Keratinocyte (primary cell): ENCODE results near the gene DIAPH1. TPM values are rescaled to one million over a fixed set of nuclear protein-coding genes. Genes with fewer than 3 reads are reported as not detected.

Source experiments
- DNase-seq: peaks from one replicate; pipeline ENCODE4 v3.0.0-alpha.2; 2011; ENCODE audit warnings: low read depth, missing footprints, low spot score
- FAIRE-seq: peaks from 2 replicates; lab custom pipeline; 2011; peaks lifted over from hg19 to GRCh38; lab: Jason Lieb, UNC
- H2AFZ ChIP-seq: 2 replicates; pipeline ENCODE4 v1.6.0; 2012; ENCODE audit warnings: low read length, control low read depth, inconsistent platforms; ENCODE audit not compliant: control insufficient read depth
- H3K27ac ChIP-seq: 2 replicates; pipeline ENCODE4 v1.5.1; 2011; ENCODE audit warnings: low read length; ENCODE audit not compliant: control insufficient read depth, insufficient read depth
- H3K27me3 ChIP-seq: 3 replicates; pipeline ENCODE4 v1.6.0; 2011; ENCODE audit warnings: low read length; ENCODE audit not compliant: control insufficient read depth, insufficient read depth; ENCODE audit errors: extremely low read depth
- H3K36me3 ChIP-seq, 2 experiments: 2 replicates in 1 of 2; 3 replicates in 1 of 2; pipeline ENCODE4 v1.5.1; 2011; ENCODE audit warnings: low read length in 2 of 2, mild to moderate bottlenecking in 1 of 2; ENCODE audit not compliant: control insufficient read depth in 2 of 2, insufficient read depth in 2 of 2; ENCODE audit errors: extremely low read depth in 1 of 2
- H3K4me1 ChIP-seq: 3 replicates; pipeline ENCODE4 v1.5.1; 2011; ENCODE audit warnings: low read length; ENCODE audit not compliant: control insufficient read depth, insufficient read depth; ENCODE audit errors: extremely low read depth
- H3K4me2 ChIP-seq: 3 replicates; pipeline ENCODE4 v1.6.0; 2011; ENCODE audit warnings: low read depth, low read length; ENCODE audit not compliant: control insufficient read depth, insufficient read depth; ENCODE audit errors: extremely low read depth
- H3K4me3 ChIP-seq, 3 experiments: fragments of 200-600 bp in 1 of 3; sonication (generic) in 1 of 3; 2 replicates in 2 of 3; 3 replicates in 1 of 3; pipeline ENCODE4 v1.5.1; 2011 to 2016; ENCODE audit warnings: low read length in 3 of 3, mild to moderate bottlenecking in 3 of 3, control low read depth in 2 of 3, inconsistent platforms in 1 of 3, low read depth in 1 of 3, mixed read lengths in 1 of 3, mixed run types in 1 of 3, moderate library complexity in 1 of 3; ENCODE audit not compliant: control insufficient read depth in 2 of 3, insufficient read depth in 2 of 3; ENCODE audit errors: extremely low read depth in 1 of 3
- H3K79me2 ChIP-seq: 2 replicates; pipeline ENCODE4 v1.6.0; 2012; ENCODE audit warnings: low read length; ENCODE audit not compliant: control insufficient read depth, insufficient read depth
- H3K9ac ChIP-seq: 3 replicates; pipeline ENCODE4 v1.6.0; 2011; ENCODE audit warnings: low read length; ENCODE audit not compliant: control insufficient read depth, insufficient read depth; ENCODE audit errors: extremely low read depth
- H3K9me1 ChIP-seq: 3 replicates; pipeline ENCODE4 v1.6.0; 2011; ENCODE audit warnings: low read length; ENCODE audit not compliant: control insufficient read depth, insufficient read depth; ENCODE audit errors: extremely low read depth
- H3K9me3 ChIP-seq: 2 replicates; pipeline ENCODE4 v1.5.1; 2012; ENCODE audit warnings: low read depth, low read length; ENCODE audit not compliant: control insufficient read depth
- H4K20me1 ChIP-seq: 3 replicates; pipeline ENCODE4 v1.6.0; 2011; ENCODE audit warnings: low read length; ENCODE audit not compliant: control insufficient read depth, insufficient read depth; ENCODE audit errors: extremely low read depth
- EZH2 ChIP-seq: IDR thresholded peaks from one replicate; pipeline ENCODE4 v1.6.1; 2012; ENCODE audit warnings: inconsistent platforms, mild to moderate bottlenecking, low read length, moderate library complexity
- dilution Hi-C: fragments of 300-500 bp; cut with MboI; formaldehyde crosslinking; loops from one replicate; pipeline ENCODE4 v1.7.0; 2020; ENCODE audit warnings: low sequenced_read_pairs; ENCODE audit not compliant: extremely low pct_ligation_motif_present
- polyA plus RNA-seq, 5 experiments: library from polyadenylated mRNA; depleted of rRNA in 3 of 5; stranded (reverse) in 3 of 5; stranded (forward) in 1 of 5; unstranded in 1 of 5; fragments of >200 nt; gene quantifications; 1 replicate in 1 of 5; 2 replicates in 3 of 5; 3 replicates in 1 of 5; pipeline versions ENCODE4 v1.2.1 to v1.2.3, GENCODE V29; 2011 to 2012; ENCODE audit warnings: missing spikeins in 2 of 5, low read depth in 1 of 5, low replicate concordance in 1 of 5
- TF ChIP-seq, protein P1 (sequence below), 3 experiments: IDR thresholded peaks in 1 of 3; conservative IDR thresholded peaks in 1 of 3; optimal IDR thresholded peaks in 1 of 3; 2 replicates in 2 of 3; 3 replicates in 1 of 3; pipeline versions ENCODE3 to v1.5.1; 2011; ENCODE audit warnings: low read length in 3 of 3, mild to moderate bottlenecking in 3 of 3, moderate library complexity in 2 of 3, control low read depth in 1 of 3, inconsistent platforms in 1 of 3; ENCODE audit not compliant: insufficient read depth in 2 of 3; ENCODE audit errors: extremely low read depth in 1 of 3

Gene DIAPH1
- polyA plus RNA-seq, 1 donor (not counting 4 experiments of a cell fraction or from before 2014, with no cell fraction given), result 72.0 TPM

DNA sequence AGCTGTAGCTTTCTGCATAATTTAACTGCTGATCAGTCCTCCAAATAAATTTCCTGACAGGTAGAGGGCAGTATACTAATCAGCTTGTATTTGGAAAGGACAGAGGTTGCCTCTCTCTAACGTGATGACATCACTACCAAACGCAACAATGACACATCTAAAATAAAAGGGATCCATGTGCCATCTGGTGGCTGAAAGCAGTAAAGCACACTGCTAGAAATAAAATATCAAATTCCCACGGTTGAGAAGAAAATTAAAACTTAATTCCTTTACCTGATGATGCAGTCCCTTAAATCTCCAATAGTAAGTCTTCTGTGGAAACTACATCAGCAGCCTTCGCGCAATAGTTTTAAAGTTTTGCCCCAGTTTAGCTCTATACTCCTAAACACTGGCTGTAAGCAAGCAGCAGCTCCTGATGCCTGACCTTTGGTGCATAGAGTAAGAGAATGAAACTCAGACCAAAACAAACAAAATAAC, 54.5 kb downstream of the DIAPH1 start:
- H3K4me2 ChIP-seq, result no peak overlapping the region
- H2AFZ ChIP-seq, result no peak overlapping the region
- peaks cover 3% of the 10 kb centered on the region for H3K79me2 ChIP-seq
- no peaks in the 10 kb centered on the region for H3K9me1 ChIP-seq
- peak overlapping the region; percentile 41 for H3K27ac ChIP-seq
- H3K4me1 ChIP-seq, result peaks cover 19% of the 10 kb centered on the region
- dilution Hi-C loops, result no loop called here
- DNase-seq, result peak; percentile 90
- no peaks in the 10 kb centered on the region for H3K9me3 ChIP-seq
- no peak overlapping the region for H3K9ac ChIP-seq
- H3K36me3 ChIP-seq, result peaks cover 19 to 23% of the 10 kb centered on the region in 2 experiments
- H4K20me1 ChIP-seq, result no peaks in the 10 kb centered on the region
- peak; percentile 95 for FAIRE-seq
- H3K4me3 ChIP-seq, result no peak overlapping the region
- no peaks in the 10 kb centered on the region for H3K27me3 ChIP-seq
- TF ChIP-seq, protein P1, sequence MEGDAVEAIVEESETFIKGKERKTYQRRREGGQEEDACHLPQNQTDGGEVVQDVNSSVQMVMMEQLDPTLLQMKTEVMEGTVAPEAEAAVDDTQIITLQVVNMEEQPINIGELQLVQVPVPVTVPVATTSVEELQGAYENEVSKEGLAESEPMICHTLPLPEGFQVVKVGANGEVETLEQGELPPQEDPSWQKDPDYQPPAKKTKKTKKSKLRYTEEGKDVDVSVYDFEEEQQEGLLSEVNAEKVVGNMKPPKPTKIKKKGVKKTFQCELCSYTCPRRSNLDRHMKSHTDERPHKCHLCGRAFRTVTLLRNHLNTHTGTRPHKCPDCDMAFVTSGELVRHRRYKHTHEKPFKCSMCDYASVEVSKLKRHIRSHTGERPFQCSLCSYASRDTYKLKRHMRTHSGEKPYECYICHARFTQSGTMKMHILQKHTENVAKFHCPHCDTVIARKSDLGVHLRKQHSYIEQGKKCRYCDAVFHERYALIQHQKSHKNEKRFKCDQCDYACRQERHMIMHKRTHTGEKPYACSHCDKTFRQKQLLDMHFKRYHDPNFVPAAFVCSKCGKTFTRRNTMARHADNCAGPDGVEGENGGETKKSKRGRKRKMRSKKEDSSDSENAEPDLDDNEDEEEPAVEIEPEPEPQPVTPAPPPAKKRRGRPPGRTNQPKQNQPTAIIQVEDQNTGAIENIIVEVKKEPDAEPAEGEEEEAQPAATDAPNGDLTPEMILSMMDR (optimal IDR thresholded peaks at IDR 0.05 in 1 of 3, IDR thresholded peaks at IDR 0.05 in 1 of 3, conservative IDR thresholded peaks at IDR 0.05 in 1 of 3; ENCODE audit: extremely low read depth in 1 of 3, insufficient read depth in 2 of 3, low read length in 3 of 3), result peak; percentile 63 to 92 (median 70)
- TF ChIP-seq EZH2, result no peak

DNA sequence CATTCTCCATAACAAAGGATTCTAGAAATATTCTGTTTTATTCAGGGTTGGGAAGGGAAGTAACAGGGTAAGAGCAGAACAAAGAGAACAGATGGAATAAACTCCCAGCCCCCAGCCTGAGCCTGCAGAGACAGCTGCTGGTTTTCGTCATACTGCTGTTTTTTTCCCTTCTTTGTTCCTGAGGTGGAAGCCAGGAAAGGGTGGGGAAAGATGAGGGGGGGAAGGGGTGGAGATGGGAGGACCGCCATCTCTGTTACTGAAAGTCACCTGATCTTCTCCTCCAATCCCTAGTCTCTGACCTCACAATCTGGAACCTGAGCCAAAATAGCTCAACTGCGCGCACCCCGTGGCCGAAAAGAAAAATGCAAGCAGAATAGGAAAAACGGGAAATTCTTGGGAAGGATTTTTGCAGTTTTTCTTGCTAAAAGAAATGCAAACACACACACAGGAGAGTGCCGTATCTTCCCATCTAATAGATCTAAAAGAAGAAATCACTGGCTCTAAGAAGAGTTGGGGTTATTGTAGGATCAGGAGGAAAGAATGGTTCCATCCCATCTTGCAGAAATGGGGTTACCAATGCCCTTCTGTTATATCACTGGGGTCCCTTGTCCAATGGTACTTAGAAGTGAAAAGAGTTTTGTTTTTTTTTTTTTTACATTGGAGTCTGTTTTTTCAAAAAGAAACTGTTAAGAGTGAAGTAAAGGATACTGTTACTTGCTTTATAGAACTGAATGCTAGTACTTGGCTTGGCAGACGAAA, 57.9 kb downstream of the DIAPH1 start:
- Histone ChIP-seq H3K4me3 (peak overlapping the region in 2 of 3 experiments; percentile 40 to 59), H3K9ac (peak overlapping the region; percentile 76), H3K4me1 (peaks cover 38% of the 10 kb centered on the region), H3K9me1 (no peaks in the 10 kb centered on the region), H3K27ac (peak overlapping the region; percentile 97), H3K27me3 (no peaks in the 10 kb centered on the region), H2AFZ (peak overlapping the region; percentile 45), H3K36me3 (peaks cover 19 to 21% of the 10 kb centered on the region in 2 experiments), H3K9me3 (no peaks in the 10 kb centered on the region), H4K20me1 (no peaks in the 10 kb centered on the region), H3K4me2 (peak overlapping the region; percentile 74), H3K79me2 (peaks cover 3% of the 10 kb centered on the region)
- peak; percentile 94 for FAIRE-seq
- dilution Hi-C loops, result no loop called here
- TF ChIP-seq EZH2, result no peak
- TF ChIP-seq, protein P1 (optimal IDR thresholded peaks at IDR 0.05 in 1 of 3, IDR thresholded peaks at IDR 0.05 in 1 of 3, conservative IDR thresholded peaks at IDR 0.05 in 1 of 3; ENCODE audit: extremely low read depth in 1 of 3, insufficient read depth in 2 of 3, low read length in 3 of 3), result peak; percentile 67 to 78 (median 72)
- DNase-seq, result peak; percentile 86
